IMR-90 (cell line): Measurements from ENCODE around the gene CAMSAP3. TPM values are rescaled to one million over a fixed set of nuclear protein-coding genes. Genes with fewer than 3 reads are reported as not detected.

Source experiments
- ATAC-seq: fragments of 200-7000 bp; cut with Tn5 transposase; 2 replicates; pipeline ENCODE4 v1.9.1; 2020; ENCODE audit warnings: low read depth, mild to moderate bottlenecking, moderate library complexity
- BruUV-seq: library from RNA; stranded (reverse); fragments of 400-500 nt; replicated peaks from 2 replicates; lab custom pipeline; 2021; lab: Mats Ljungman, UMichigan
- CTCF ChIA-PET: fragments of 300-600 bp; formaldehyde crosslinking; extraction: SDS; loops from one replicate; lab custom pipeline; 2021; ENCODE audit warnings: antibody characterized with exemption; lab: Yijun Ruan, JAX
- POLR2A ChIA-PET: fragments of 300-600 bp; sonication (Branson Sonifier 250); formaldehyde crosslinking; loops from one replicate; lab custom pipeline; 2022; ENCODE audit warnings: antibody characterized with exemption; ENCODE audit not compliant: unreplicated experiment; lab: Charles Lee
- DNase-seq: peaks from one replicate; pipeline ENCODE4 v3.0.0; 2013
- H2AFZ ChIP-seq: replicated peaks from 2 replicates; pipeline ENCODE3; 2013; ENCODE audit warnings: low read length, mild to moderate bottlenecking; ENCODE audit not compliant: poor library complexity
- H2AK5ac ChIP-seq: 2 replicates; pipeline ENCODE4 v1.6.1; 2013; ENCODE audit warnings: low read depth, low read length, inconsistent platforms
- H2AK9ac ChIP-seq: replicated peaks from 2 replicates; pipeline ENCODE3; 2013; ENCODE audit warnings: mild to moderate bottlenecking, low read depth, low read length, moderate library complexity; ENCODE audit not compliant: poor library complexity
- H2BK120ac ChIP-seq: 2 replicates; pipeline ENCODE4 v1.6.1; 2013; ENCODE audit warnings: low read depth, low read length, inconsistent platforms
- H2BK15ac ChIP-seq: 3 replicates; pipeline ENCODE4 v1.6.1; 2013; ENCODE audit warnings: low read depth, low read length, inconsistent platforms
- H2BK20ac ChIP-seq: 2 replicates; pipeline ENCODE4 v1.6.1; 2013; ENCODE audit warnings: low read depth, mild to moderate bottlenecking, inconsistent platforms, low read length, moderate library complexity
- H2BK5ac ChIP-seq: 2 replicates; pipeline ENCODE4 v1.6.1; 2013; ENCODE audit warnings: mild to moderate bottlenecking, low read depth, low read length, inconsistent platforms; ENCODE audit not compliant: poor library complexity, severe bottlenecking
- H3K14ac ChIP-seq: replicated peaks from 2 replicates; pipeline ENCODE4 v1.6.1; 2013; ENCODE audit warnings: low read depth, low read length, inconsistent platforms
- H3K18ac ChIP-seq: 2 replicates; pipeline ENCODE4 v1.6.1; 2013; ENCODE audit warnings: low read depth, low read length, control low read depth
- H3K23ac ChIP-seq: 2 replicates; pipeline ENCODE4 v1.6.1; 2013; ENCODE audit warnings: low read depth, low read length, inconsistent platforms
- H3K27ac ChIP-seq: 2 replicates; pipeline ENCODE4 v1.5.1; 2013; ENCODE audit warnings: mild to moderate bottlenecking, control low read depth, low read length; ENCODE audit not compliant: insufficient read depth
- H3K27me3 ChIP-seq: 2 replicates; pipeline ENCODE4 v1.6.1; 2013; ENCODE audit warnings: low read length; ENCODE audit not compliant: control insufficient read depth, insufficient read depth
- H3K36me3 ChIP-seq: 2 replicates; pipeline ENCODE4 v1.6.1; 2013; ENCODE audit warnings: low read length, mixed read lengths; ENCODE audit not compliant: control insufficient read depth, insufficient read depth
- H3K4ac ChIP-seq: 2 replicates; pipeline ENCODE4 v1.6.1; 2013; ENCODE audit warnings: low read depth, low read length, inconsistent platforms
- H3K4me1 ChIP-seq: 2 replicates; pipeline ENCODE4 v1.6.1; 2013; ENCODE audit warnings: low read length, mixed read lengths; ENCODE audit not compliant: control insufficient read depth, insufficient read depth
- H3K4me2 ChIP-seq: 2 replicates; pipeline ENCODE4 v1.6.1; 2013; ENCODE audit warnings: low read depth, mild to moderate bottlenecking, control low read depth, low read length, moderate library complexity
- H3K4me3 ChIP-seq: 2 replicates; pipeline ENCODE4 v1.5.1; 2013; ENCODE audit warnings: low read depth, mild to moderate bottlenecking, control low read depth, low read length, moderate library complexity; ENCODE audit not compliant: insufficient read depth
- H3K56ac ChIP-seq: 2 replicates; pipeline ENCODE4 v1.6.1; 2013; ENCODE audit warnings: low read length, inconsistent platforms; ENCODE audit not compliant: insufficient read depth; ENCODE audit errors: extremely low read depth
- H3K79me1 ChIP-seq, 2 experiments: 2 replicates each; pipeline ENCODE4 v1.6.1; 2013; ENCODE audit warnings: low read length in 2 of 2, inconsistent platforms in 1 of 2, low read depth in 1 of 2
- H3K9ac ChIP-seq: 2 replicates; pipeline ENCODE4 v1.6.1; 2013; ENCODE audit warnings: low read depth, low read length, control low read depth
- H3K9me1 ChIP-seq: 2 replicates; pipeline ENCODE4 v1.6.1; 2013; ENCODE audit warnings: low read length, inconsistent platforms; ENCODE audit not compliant: insufficient read depth
- H3K9me3 ChIP-seq: 2 replicates; pipeline ENCODE4 v1.6.1; 2013; ENCODE audit warnings: low read length; ENCODE audit not compliant: control insufficient read depth, insufficient read depth
- H4K20me1 ChIP-seq: 2 replicates; pipeline ENCODE4 v1.6.1; 2013; ENCODE audit warnings: low read length, inconsistent platforms; ENCODE audit not compliant: insufficient read depth
- H4K5ac ChIP-seq: 2 replicates; pipeline ENCODE4 v1.6.1; 2013; ENCODE audit warnings: mild to moderate bottlenecking, low read depth, low read length, control low read depth
- H4K8ac ChIP-seq, 2 experiments: 2 replicates each; pipeline ENCODE4 v1.6.1; 2013; ENCODE audit warnings: low read depth in 2 of 2, low read length in 2 of 2, control low read depth in 1 of 2, inconsistent platforms in 1 of 2
- H4K91ac ChIP-seq: 2 replicates; pipeline ENCODE4 v1.6.1; 2013; ENCODE audit warnings: low read depth, low read length, inconsistent platforms; ENCODE audit not compliant: insufficient read depth
- CEBPB ChIP-seq: IDR thresholded peaks from 2 replicates; pipeline ENCODE4 v1.6.1; 2012; ENCODE audit warnings: low read depth, low read length, improper control_type of control experiment
- CHD1 ChIP-seq: IDR thresholded peaks from 2 replicates; pipeline ENCODE4 v1.6.1; 2012; ENCODE audit warnings: low read depth, low read length, improper control_type of control experiment
- ELK1 ChIP-seq: fragments of 150-350 bp; IDR thresholded peaks from 2 replicates; pipeline ENCODE4 v1.6.1; 2016; ENCODE audit warnings: low read depth, mild to moderate bottlenecking, low read length, moderate library complexity, borderline replicate concordance
- FOS ChIP-seq: fragments of 150-350 bp; IDR thresholded peaks from 2 replicates; pipeline ENCODE4 v1.6.1; 2016; ENCODE audit warnings: low read depth, low read length
- MAZ ChIP-seq: IDR thresholded peaks from 2 replicates; pipeline ENCODE4 v1.6.1; 2012; ENCODE audit warnings: low read depth, mild to moderate bottlenecking, low read length, improper control_type of control experiment, moderate library complexity, borderline replicate concordance
- MXI1 ChIP-seq: IDR thresholded peaks from 2 replicates; pipeline ENCODE4 v1.6.1; 2012; ENCODE audit warnings: low read depth, mild to moderate bottlenecking, low read length, moderate library complexity, borderline replicate concordance
- RAD21 ChIP-seq: IDR thresholded peaks from 2 replicates; pipeline ENCODE4 v1.6.1; 2012; ENCODE audit warnings: low read length, improper control_type of control experiment
- SMC3 ChIP-seq: fragments of 150-350 bp; IDR thresholded peaks from 2 replicates; pipeline ENCODE4 v1.6.1; 2016; ENCODE audit warnings: low read depth, mild to moderate bottlenecking, antibody characterized with exemption, low read length, moderate library complexity
- WGBS, 2 experiments: methylation state at CpG; one replicate each; pipeline versions ENCODE4 v1.1.5 to v1.1.7; 2013; ENCODE audit warnings: missing lambda C conversion rate in 2 of 2; ENCODE audit not compliant: insufficient read length in 1 of 2; ENCODE audit errors: extremely low coverage in 2 of 2; 5-methylcytosine and 5-hydroxymethylcytosine counted together
- dilution Hi-C: fragments of 300-500 bp; cut with HindIII; formaldehyde crosslinking; loops from one replicate; pipeline ENCODE4 v1.14.3; 2018; ENCODE audit warnings: low sequenced_read_pairs; ENCODE audit not compliant: unreplicated experiment
- in situ Hi-C: fragments of 300-500 bp; cut with MboI; formaldehyde crosslinking; loops from 3 replicates; pipeline ENCODE4 v1.14.3; 2019; ENCODE audit warnings: low sequenced_read_pairs, inconsistent platforms, mixed read lengths
- intact Hi-C: fragments of 100-400 bp; cut with micrococcal nuclease; formaldehyde crosslinking; loops from 2 replicates; pipeline ENCODE4 v1.10.0; 2022
- polyA plus RNA-seq, 3 experiments: library from polyadenylated mRNA; depleted of rRNA; stranded (reverse); fragments of >200 nt; gene quantifications; 2 replicates each; pipeline ENCODE4 v1.2.3, GENCODE V29; 2012; ENCODE audit warnings: low replicate concordance in 1 of 3
- total RNA-seq: library from RNA; depleted of rRNA; stranded (reverse); fragments of >200 nt; gene quantifications from 2 replicates; pipeline ENCODE4 v1.2.3, GENCODE V29; 2012
- TF ChIP-seq, protein P1 (sequence below): fragments of 150-350 bp; IDR thresholded peaks from 2 replicates; pipeline ENCODE4 v1.6.1; 2017; ENCODE audit warnings: mild to moderate bottlenecking, antibody characterized with exemption, low read length, low read depth

The CAMSAP3 gene
- total and polyA plus RNA-seq, 2 of the 4 experiments (the other 2 are of a cell fraction): not detected

GRCh38 chr19:7552781-7553180 is 42.9 kb upstream of the CAMSAP3 start:
- no peak overlapping the region for H2BK5ac ChIP-seq
- no peak overlapping the region for H3K23ac ChIP-seq
- in situ Hi-C loops (no loop called here), intact Hi-C loops (no loop called here), dilution Hi-C loops (no loop called here)
- no peak overlapping the region for H3K4ac ChIP-seq
- H3K4me3 ChIP-seq: no peak overlapping the region
- H3K18ac ChIP-seq: no peak overlapping the region
- H3K9me1 ChIP-seq: 0 out of 2 replicates have a peak, but pooled peaks cover 1% of the 10 kb centered on the region
- no peak overlapping the region for H2BK15ac ChIP-seq
- no TSS peak for BruUV-seq
- ChIA-PET POLR2A (no interaction called here), CTCF (interaction anchor here (0.6 to 1.4 kb wide), 3 partner anchors 16 to 247 kb away, joined by 3 to 4 read pairs (median 3); no protein-coding TSS in a partner anchor)
- H3K4me2 ChIP-seq: no peak overlapping the region
- no peak overlapping the region for H4K5ac ChIP-seq
- no peak overlapping the region for H2AK5ac ChIP-seq
- H2BK120ac ChIP-seq: no peak overlapping the region
- no peaks in the 10 kb centered on the region for H3K9me3 ChIP-seq
- no peak for TF ChIP-seq FOS
- TF ChIP-seq, protein P1, sequence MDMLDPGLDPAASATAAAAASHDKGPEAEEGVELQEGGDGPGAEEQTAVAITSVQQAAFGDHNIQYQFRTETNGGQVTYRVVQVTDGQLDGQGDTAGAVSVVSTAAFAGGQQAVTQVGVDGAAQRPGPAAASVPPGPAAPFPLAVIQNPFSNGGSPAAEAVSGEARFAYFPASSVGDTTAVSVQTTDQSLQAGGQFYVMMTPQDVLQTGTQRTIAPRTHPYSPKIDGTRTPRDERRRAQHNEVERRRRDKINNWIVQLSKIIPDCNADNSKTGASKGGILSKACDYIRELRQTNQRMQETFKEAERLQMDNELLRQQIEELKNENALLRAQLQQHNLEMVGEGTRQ: no peak
- TF ChIP-seq CHD1: no peak
- no peak for TF ChIP-seq CEBPB
- TF ChIP-seq MXI1: no peak
- no peak for TF ChIP-seq MAZ
- no peak for TF ChIP-seq ELK1
- no peak for TF ChIP-seq RAD21
- TF ChIP-seq SMC3: no peak
- no peak overlapping the region for H3K9ac ChIP-seq
- H3K79me1 ChIP-seq: 0 out of 4 replicates have a peak, but pooled peaks cover 0 to 2% of the 10 kb centered on the region in 2 experiments
- H3K56ac ChIP-seq: no peak overlapping the region
- H2AFZ ChIP-seq: no peak overlapping the region
- no peak overlapping the region for H4K8ac ChIP-seq
- no peak for ATAC-seq
- no peak for DNase-seq
- H4K20me1 ChIP-seq: no peaks in the 10 kb centered on the region; the same call in 1 of the 2 replicates
- no peak overlapping the region for H2AK9ac ChIP-seq
- H3K27me3 ChIP-seq: no peaks in the 10 kb centered on the region
- no peaks in the 10 kb centered on the region for H3K4me1 ChIP-seq
- H4K91ac ChIP-seq: no peak overlapping the region
- no CpG with 5 or more reads among the region's 2 CpGs for WGBS, 2 experiments
- peaks cover 52% of the 10 kb centered on the region for H3K36me3 ChIP-seq
- no peak overlapping the region for H2BK20ac ChIP-seq
- H3K27ac ChIP-seq: no peak overlapping the region
- no peak overlapping the region for H3K14ac ChIP-seq
